Spleen (tissue), 11 donors: Measurements from ENCODE around the gene TNFRSF14. TPM values are rescaled to one million over a fixed set of nuclear protein-coding genes. Genes with fewer than 3 reads are reported as not detected.

Experiments
- DNase-seq: peaks from one replicate; pipeline ENCODE4 v3.0.0-alpha.2; 2020
- H3K27ac ChIP-seq, 8 donors: fragments of 200-600 bp; sonication (generic) in 7 of 8; 1 replicate in 4 of 8; 2 replicates in 4 of 8; pipeline versions ENCODE4 v1.5.0 to v1.8.0; 2016 to 2021; ENCODE audit warnings: inconsistent platforms in 4 of 8, mild to moderate bottlenecking in 4 of 8, moderate library complexity in 1 of 8
- H3K27me3 ChIP-seq, 7 donors: fragments of 200-600 bp; sonication (generic) in 6 of 7; replicated peaks in 1 of 7; 1 replicate in 4 of 7; 2 replicates in 3 of 7; pipeline versions ENCODE4 v1.5.0 to v1.8.0; 2016 to 2021; ENCODE audit warnings: inconsistent platforms in 3 of 7, mild to moderate bottlenecking in 1 of 7
- H3K36me3 ChIP-seq, 6 donors: fragments of 200-600 bp; sonication (generic) in 5 of 6; 1 replicate in 4 of 6; 2 replicates in 2 of 6; pipeline versions ENCODE4 v1.5.0 to v1.8.0; 2016 to 2021; ENCODE audit warnings: inconsistent platforms in 2 of 6
- H3K4me1 ChIP-seq, 6 donors: fragments of 200-600 bp; sonication (generic) in 5 of 6; 1 replicate in 3 of 6; 2 replicates in 3 of 6; pipeline versions ENCODE4 v1.5.0 to v1.8.0; 2016 to 2021; ENCODE audit warnings: inconsistent platforms in 3 of 6
- H3K4me3 ChIP-seq, 8 donors: fragments of 200-600 bp; sonication (generic) in 7 of 8; 1 replicate in 4 of 8; 2 replicates in 4 of 8; pipeline versions ENCODE4 v1.5.0 to v1.8.0; 2016 to 2021; ENCODE audit warnings: inconsistent platforms in 4 of 8, mild to moderate bottlenecking in 4 of 8, moderate library complexity in 2 of 8
- H3K9me3 ChIP-seq, 8 donors: fragments of 200-600 bp; sonication (generic) in 7 of 8; 1 replicate in 4 of 8; 2 replicates in 4 of 8; pipeline versions ENCODE4 v1.5.0 to v1.8.0; 2016 to 2021; ENCODE audit warnings: inconsistent platforms in 4 of 8
- CTCF ChIP-seq, 11 experiments: fragments of 200-600 bp in 7 of 11; fragments of 450-650 bp in 4 of 11; sonication (generic) in 4 of 11; IDR thresholded peaks in 8 of 11; conservative IDR thresholded peaks in 3 of 11; 1 replicate in 7 of 11; 2 replicates in 4 of 11; pipeline versions ENCODE4 v1.4.0 to v1.8.0; 2016 to 2021; ENCODE audit warnings: antibody characterized with exemption in 11 of 11, inconsistent platforms in 4 of 11, mild to moderate bottlenecking in 1 of 11
- POLR2A ChIP-seq, 3 donors: fragments of 450-650 bp; IDR thresholded peaks; one replicate each; pipeline ENCODE4 v1.5.1; 2017; ENCODE audit warnings: antibody characterized with exemption in 3 of 3, mild to moderate bottlenecking in 1 of 3
- POLR2AphosphoS5 ChIP-seq, 3 donors: sonication (generic); formaldehyde crosslinking; IDR thresholded peaks; one replicate each; pipeline ENCODE4 v1.5.1; 2017; ENCODE audit warnings: antibody characterized with exemption in 3 of 3
- WGBS, 5 donors: extraction: QIAGEN DNeasy Blood & Tissue Kit in 3 of 5; methylation state at CpG; one replicate each; pipeline versions ENCODE4 v1.1.5 to v1.1.7; 2013 to 2018; 5-methylcytosine and 5-hydroxymethylcytosine counted together
- intact Hi-C: fragments of 100-400 bp; cut with DNase I; formaldehyde crosslinking; loops from one replicate; pipeline ENCODE4 v1.15.0; 2023; ENCODE audit warnings: low total_unique reads
- polyA plus RNA-seq, 3 donors: library from polyadenylated mRNA; stranded (reverse); fragments of 200-250 nt; gene quantifications; one replicate each; pipeline ENCODE4 v1.2.1, GENCODE V29; 2013
- total RNA-seq, 7 donors: library from RNA; depleted of rRNA in 3 of 7; stranded (reverse); fragments of >200 nt in 3 of 7; fragmentation: NEBNext Ultra II Directional in 4 of 7; extraction: Animal tissue kit (Norgen Biotek cat#: 25700) in 4 of 7; gene quantifications; one replicate each; pipeline versions ENCODE4 v1.1.0 to v1.2.1, GENCODE V29; 2016 to 2021
- donor health status: healthy with polysubstance abuse.
- donor health status: DM: no; HTN: no; CAD: no; lungs with moderate emphysema.
- donor health status: DM: no; HTN: no; CAD: no.
- donor health status: Bipolar disorder and iron deficiency.
- donor health status: healthy.
- donor health status: DM: no; HTN: no; CAD: no.
- donor health status: DM: yes; HTN: yes; CAD: no.

Gene TNFRSF14
- total and polyA plus RNA-seq, 10 donors: 146 to 366 (median 191) TPM

- no peak for TF ChIP-seq POLR2A (IDR thresholded peaks at IDR 0.05)
- peak in 8 of 11 experiments; percentile 26 to 68 (median 52) for TF ChIP-seq CTCF (IDR thresholded peaks at IDR 0.05 in 8 of 11, conservative IDR thresholded peaks at IDR 0.05 in 3 of 11)
- peak; percentile 14 to 57 (median 23) for TF ChIP-seq POLR2AphosphoS5 (IDR thresholded peaks at IDR 0.05)
- Histone ChIP-seq H3K4me1 (peaks cover 17 to 56% (median 33%) of the 10 kb centered on the region in 6 donors), H3K9me3 (no peaks in the 10 kb centered on the region), H3K4me3 (no peak overlapping the region), H3K36me3 (peaks cover 0 to 69% (median 62%) of the 10 kb centered on the region in 6 donors), H3K27me3 (no peaks in the 10 kb centered on the region), H3K27ac (peak overlapping the region in 1 of 8 donors; percentile 11)
- no peak for DNase-seq
- intact Hi-C loops: no loop called here
- WGBS, 5 donors: 88 to 94% (median 91%) methylated on average over 15 to 24 of the region's 24 CpGs
These were observed 6.0 kb downstream of the TNFRSF14 start for GRCh38 chr1:2561898-2562895.

DNA sequence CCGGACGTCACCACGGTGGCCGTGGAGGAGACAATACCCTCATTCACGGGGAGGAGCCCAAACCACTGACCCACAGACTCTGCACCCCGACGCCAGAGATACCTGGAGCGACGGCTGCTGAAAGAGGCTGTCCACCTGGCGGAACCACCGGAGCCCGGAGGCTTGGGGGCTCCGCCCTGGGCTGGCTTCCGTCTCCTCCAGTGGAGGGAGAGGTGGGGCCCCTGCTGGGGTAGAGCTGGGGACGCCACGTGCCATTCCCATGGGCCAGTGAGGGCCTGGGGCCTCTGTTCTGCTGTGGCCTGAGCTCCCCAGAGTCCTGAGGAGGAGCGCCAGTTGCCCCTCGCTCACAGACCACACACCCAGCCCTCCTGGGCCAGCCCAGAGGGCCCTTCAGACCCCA is 7.0 kb downstream of the TNFRSF14 start:
- TF ChIP-seq CTCF (IDR thresholded peaks at IDR 0.05 in 8 of 11, conservative IDR thresholded peaks at IDR 0.05 in 3 of 11) (no peak), POLR2A (IDR thresholded peaks at IDR 0.05) (no peak), POLR2AphosphoS5 (IDR thresholded peaks at IDR 0.05) (peak in 1 of 3 donors; percentile 51)
- DNase-seq: no peak
- intact Hi-C loops: no loop called here
- Histone ChIP-seq H3K9me3 (no peaks in the 10 kb centered on the region), H3K27me3 (no peaks in the 10 kb centered on the region), H3K27ac (no peak overlapping the region), H3K36me3 (peaks cover 0 to 62% (median 58%) of the 10 kb centered on the region in 6 donors), H3K4me1 (peaks cover 7 to 46% (median 23%) of the 10 kb centered on the region in 6 donors), H3K4me3 (no peak overlapping the region)
- WGBS, 5 donors: 79 to 95% (median 92%) methylated on average over 6 to 18 of the region's 18 CpGs

DNA sequence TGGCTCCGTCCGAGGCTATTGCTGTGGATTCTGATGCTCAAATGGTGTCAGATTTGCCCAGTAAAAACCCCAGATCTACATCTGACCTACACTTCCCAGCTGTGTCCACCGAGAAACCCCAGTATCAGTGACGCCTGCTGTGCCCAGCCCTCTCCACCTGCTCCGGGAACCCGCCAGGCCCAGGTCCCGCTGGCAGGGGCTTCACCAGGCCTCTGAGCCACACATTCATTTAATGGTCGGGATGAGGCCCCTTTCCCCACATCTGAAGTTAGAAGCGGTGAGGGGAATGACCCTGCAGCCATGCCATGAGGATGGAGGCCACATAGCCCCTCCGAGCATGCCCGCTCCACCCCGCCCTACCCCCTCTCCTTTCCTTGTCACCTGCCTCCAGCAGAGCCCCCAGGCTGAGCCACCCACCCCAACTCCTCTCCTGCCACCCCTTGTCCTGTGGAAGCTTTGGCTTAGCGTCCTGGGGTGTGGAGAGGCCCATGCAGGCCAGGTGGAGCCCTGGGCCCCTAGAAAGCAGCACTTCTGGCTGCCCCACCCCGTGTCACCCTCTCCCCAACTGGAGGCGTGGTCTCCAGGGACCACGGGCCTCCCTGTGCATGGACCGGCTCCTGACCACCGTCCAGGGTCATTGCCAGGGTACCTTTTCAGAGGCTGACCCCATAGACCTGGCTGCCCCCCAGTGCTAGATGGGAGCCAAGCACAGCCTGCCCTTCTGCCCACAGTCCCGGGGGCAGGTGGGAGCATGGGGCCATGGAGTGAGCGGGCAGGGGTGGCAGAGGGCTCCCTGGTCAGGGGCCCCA is 8.0 kb downstream of the TNFRSF14 start:
- DNase-seq: no peak
- Histone ChIP-seq H3K9me3 (no peaks in the 10 kb centered on the region), H3K4me3 (no peak overlapping the region), H3K4me1 (peaks cover under 1 to 36% (median 13%) of the 10 kb centered on the region in 6 donors), H3K36me3 (peaks cover 0 to 52% (median 48%) of the 10 kb centered on the region in 6 donors), H3K27ac (peak overlapping the region in 1 of 8 donors; percentile 14), H3K27me3 (no peaks in the 10 kb centered on the region)
- intact Hi-C loops: no loop called here
- 79 to 91% (median 88%) methylated on average over 16 to 20 of the region's 20 CpGs for WGBS, 5 donors
- TF ChIP-seq POLR2AphosphoS5 (IDR thresholded peaks at IDR 0.05) (peak; percentile 14 to 63 (median 25)), POLR2A (IDR thresholded peaks at IDR 0.05) (no peak), CTCF (IDR thresholded peaks at IDR 0.05 in 8 of 11, conservative IDR thresholded peaks at IDR 0.05 in 3 of 11) (no peak)
